OCI-LY1 (cell line): Measurements from ENCODE around the gene SPSB4.

ENCODE experiments used
- H2AFZ ChIP-seq: fragments of 200-600 bp; sonication (generic), shearing (Covaris generic); 2 replicates; pipeline ENCODE4 v1.6.0; 2014; ENCODE audit warnings: antibody characterized with exemption, mild to moderate bottlenecking, low read length
- H3F3A ChIP-seq: fragments of 200-600 bp; sonication (generic), shearing (Covaris generic); 2 replicates; pipeline ENCODE4 v1.6.0; 2014; ENCODE audit warnings: mild to moderate bottlenecking, antibody characterized with exemption, low read length, moderate library complexity; ENCODE audit not compliant: insufficient read depth
- H3K27ac ChIP-seq: fragments of 200-600 bp; sonication (generic); 2 replicates; pipeline ENCODE4 v1.5.1; 2014; ENCODE audit warnings: low read length, mixed run types, mild to moderate bottlenecking, low read depth; ENCODE audit not compliant: poor library complexity, severe bottlenecking
- H3K27me3 ChIP-seq: fragments of 200-600 bp; sonication (generic); 2 replicates; pipeline ENCODE4 v1.6.0; 2014; ENCODE audit warnings: antibody characterized with exemption, mild to moderate bottlenecking, low read length, moderate library complexity; ENCODE audit not compliant: insufficient read depth
- H3K36me3 ChIP-seq: fragments of 200-600 bp; sonication (generic); 2 replicates; pipeline ENCODE4 v1.6.1; 2014; ENCODE audit warnings: mild to moderate bottlenecking, antibody characterized with exemption, low read length, moderate library complexity, mixed read lengths; ENCODE audit not compliant: insufficient read depth
- H3K4me1 ChIP-seq: fragments of 200-600 bp; sonication (generic); 2 replicates; pipeline ENCODE4 v1.5.1; 2014; ENCODE audit warnings: mild to moderate bottlenecking, low read length, moderate library complexity; ENCODE audit not compliant: insufficient read depth, severe bottlenecking
- H3K4me2 ChIP-seq: fragments of 200-600 bp; sonication (generic), shearing (Covaris generic); 2 replicates; pipeline ENCODE4 v1.6.1; 2014; ENCODE audit warnings: low read length
- H3K4me3 ChIP-seq: fragments of 200-600 bp; sonication (generic); 2 replicates; pipeline ENCODE4 v1.5.1; 2014; ENCODE audit warnings: low read length, low read depth, mild to moderate bottlenecking, mixed read lengths; ENCODE audit not compliant: poor library complexity, severe bottlenecking
- H3K79me2 ChIP-seq: fragments of 200-600 bp; shearing (Covaris generic); 2 replicates; pipeline ENCODE4 v1.6.1; 2016; ENCODE audit warnings: mixed run types, low read length, mixed read lengths; ENCODE audit not compliant: insufficient read depth
- H3K9ac ChIP-seq: fragments of 200-600 bp; sonication (generic), shearing (Covaris generic); 2 replicates; pipeline ENCODE4 v1.6.1; 2014; ENCODE audit warnings: mild to moderate bottlenecking, low read length, mixed read lengths
- H3K9me2 ChIP-seq: fragments of 200-600 bp; sonication (generic), shearing (Covaris generic); 2 replicates; pipeline ENCODE4 v1.6.1; 2014; ENCODE audit warnings: low read depth, mild to moderate bottlenecking, low read length, mixed read lengths
- H3K9me3 ChIP-seq: fragments of 200-600 bp; shearing (Covaris generic); 2 replicates; pipeline ENCODE4 v1.6.1; 2014; ENCODE audit warnings: low read length, mixed read lengths
- H4K20me1 ChIP-seq: fragments of 200-600 bp; sonication (generic), shearing (Covaris generic); 2 replicates; pipeline ENCODE4 v1.6.0; 2016; ENCODE audit warnings: mild to moderate bottlenecking, low read length; ENCODE audit not compliant: insufficient read depth
- CTCF ChIP-seq: fragments of 200-600 bp; sonication (generic), shearing (Covaris generic); IDR thresholded peaks from 2 replicates; pipeline ENCODE4 v1.5.1; 2017; ENCODE audit warnings: mild to moderate bottlenecking, antibody characterized with exemption, low read length, moderate library complexity, mixed read lengths
- EZH2 ChIP-seq: fragments of 200-600 bp; sonication (generic), shearing (Covaris generic); IDR thresholded peaks from 2 replicates; pipeline ENCODE4 v1.8.0; 2017; ENCODE audit warnings: borderline replicate concordance, mixed run types, mild to moderate bottlenecking, antibody characterized with exemption, low read length, moderate library complexity, mixed read lengths

SPSB4 gene

GRCh38 chr3:141067206-141067974 is 16.2 kb downstream of the SPSB4 start:
- no peaks in the 10 kb centered on the region for H3F3A ChIP-seq
- H4K20me1 ChIP-seq, result no peaks in the 10 kb centered on the region
- no peaks in the 10 kb centered on the region for H3K79me2 ChIP-seq
- no peak overlapping the region for H3K4me2 ChIP-seq
- H3K4me1 ChIP-seq, result no peaks in the 10 kb centered on the region
- H2AFZ ChIP-seq, result no peak overlapping the region
- H3K27ac ChIP-seq, result no peak overlapping the region
- no peak overlapping the region for H3K4me3 ChIP-seq
- no peak overlapping the region for H3K9ac ChIP-seq
- H3K9me3 ChIP-seq, result no peaks in the 10 kb centered on the region
- no peaks in the 10 kb centered on the region for H3K27me3 ChIP-seq
- no peaks in the 10 kb centered on the region for H3K36me3 ChIP-seq
- no peaks in the 10 kb centered on the region for H3K9me2 ChIP-seq
- TF ChIP-seq CTCF, result no peak
- TF ChIP-seq EZH2, result no peak

- Histone ChIP-seq H3K9ac (no peak overlapping the region), H4K20me1 (no peaks in the 10 kb centered on the region), H2AFZ (no peak overlapping the region), H3K9me3 (no peaks in the 10 kb centered on the region), H3K4me3 (no peak overlapping the region), H3F3A (no peaks in the 10 kb centered on the region), H3K4me2 (no peak overlapping the region), H3K79me2 (no peaks in the 10 kb centered on the region), H3K36me3 (no peaks in the 10 kb centered on the region), H3K9me2 (no peaks in the 10 kb centered on the region), H3K27ac (no peak overlapping the region), H3K27me3 (0 out of 2 replicates have a peak, but pooled peaks cover 3% of the 10 kb centered on the region), H3K4me1 (no peaks in the 10 kb centered on the region)
- TF ChIP-seq CTCF (no peak), EZH2 (no peak)
These were observed 19.1 kb downstream of the SPSB4 start for GRCh38 chr3:141070229-141070628.

- no peaks in the 10 kb centered on the region for H3K36me3 ChIP-seq
- no peak overlapping the region for H3K4me2 ChIP-seq
- no peak overlapping the region for H3K4me3 ChIP-seq
- 0 out of 2 replicates have a peak, but pooled peaks cover 3% of the 10 kb centered on the region for H3K27me3 ChIP-seq
- H3K9me2 ChIP-seq, result no peaks in the 10 kb centered on the region
- no peak overlapping the region for H3K9ac ChIP-seq
- H3K9me3 ChIP-seq, result no peaks in the 10 kb centered on the region
- no peaks in the 10 kb centered on the region for H3K4me1 ChIP-seq
- TF ChIP-seq EZH2 (no peak), CTCF (no peak)
- H4K20me1 ChIP-seq, result no peaks in the 10 kb centered on the region
- no peaks in the 10 kb centered on the region for H3K79me2 ChIP-seq
- H3K27ac ChIP-seq, result no peak overlapping the region
- H2AFZ ChIP-seq, result no peak overlapping the region
- H3F3A ChIP-seq, result no peaks in the 10 kb centered on the region
These were observed 19.7 kb downstream of the SPSB4 start for GRCh38 chr3:141070727-141071357.
